WTC11 (cell line): Measurements from ENCODE around the gene CARS1. TPM values are rescaled to one million over a fixed set of nuclear protein-coding genes. Genes with fewer than 3 reads are reported as not detected.

Source experiments
- ATAC-seq: fragments of 200-7000 bp; cut with Tn5 transposase; 2 replicates; pipeline ENCODE4 v1.10.0; 2021; ENCODE audit warnings: mild to moderate bottlenecking, moderate library complexity
- CTCF ChIA-PET: fragments of 300-600 bp; sonication (Branson Sonifier 250); formaldehyde crosslinking; loops from one replicate; lab custom pipeline; 2021; ENCODE audit warnings: antibody characterized with exemption; lab: Charles Lee
- POLR2A ChIA-PET: fragments of 350-600 bp; sonication (Branson Sonifier 250); formaldehyde crosslinking; loops from one replicate; lab custom pipeline; 2021; ENCODE audit warnings: antibody characterized with exemption; lab: Charles Lee
- DNase-seq: peaks from one replicate; pipeline ENCODE4 v3.0.0; 2021; ENCODE audit warnings: low spot score
- H3K27ac Mint-ChIP-seq: 2 replicates; pipeline ENCODE4 v1.8.0; 2021; ENCODE audit warnings: mixed read lengths
- H3K27me3 Mint-ChIP-seq: 2 replicates; pipeline ENCODE4 v1.8.0; 2021; ENCODE audit warnings: low read depth, mild to moderate bottlenecking, moderate library complexity, mixed read lengths
- H3K36me3 Mint-ChIP-seq: 2 replicates; pipeline ENCODE4 v1.8.0; 2021; ENCODE audit warnings: mixed read lengths
- H3K4me1 Mint-ChIP-seq: 2 replicates; pipeline ENCODE4 v1.8.0; 2022; ENCODE audit warnings: mixed read lengths
- H3K4me3 Mint-ChIP-seq: 2 replicates; pipeline ENCODE4 v1.8.0; 2021; ENCODE audit warnings: mild to moderate bottlenecking, moderate library complexity, mixed read lengths
- H3K9me3 Mint-ChIP-seq: 2 replicates; pipeline ENCODE4 v1.8.0; 2021; ENCODE audit warnings: mixed read lengths
- CBFB ChIP-seq: sonication (generic); formaldehyde crosslinking; IDR thresholded peaks from 2 replicates; pipeline ENCODE4 v1.8.1; 2022; ENCODE audit warnings: mild to moderate bottlenecking, low read depth, missing genetic modification reagents
- CDX4 ChIP-seq: fragments of 250-450 bp; sonication (Bioruptor Pico); IDR thresholded peaks from 2 replicates; pipeline ENCODE4 v1.9.0; 2021; ENCODE audit warnings: moderate library complexity, mild to moderate bottlenecking, inconsistent platforms, borderline replicate concordance
- E2F4 ChIP-seq: sonication (generic); formaldehyde crosslinking; IDR thresholded peaks from 2 replicates; pipeline ENCODE4 v1.8.1; 2022; ENCODE audit warnings: low read depth, mild to moderate bottlenecking, moderate library complexity, missing genetic modification reagents, borderline replicate concordance
- ELF4 ChIP-seq: sonication (generic); formaldehyde crosslinking; IDR thresholded peaks from 2 replicates; pipeline ENCODE4 v1.8.1; 2022; ENCODE audit warnings: low read depth, mild to moderate bottlenecking, moderate library complexity, missing genetic modification reagents
- ETV6 ChIP-seq: sonication (generic); formaldehyde crosslinking; IDR thresholded peaks from 2 replicates; pipeline ENCODE4 v1.8.1; 2022; ENCODE audit warnings: mild to moderate bottlenecking, missing genetic modification reagents
- GTF2I ChIP-seq: fragments of 250-450 bp; sonication (Bioruptor Pico); conservative IDR thresholded peaks from 2 replicates; pipeline ENCODE4 v1.4.0; 2021; ENCODE audit warnings: mild to moderate bottlenecking
- HMGXB4 ChIP-seq: sonication (generic); formaldehyde crosslinking; IDR thresholded peaks from 2 replicates; pipeline ENCODE4 v1.8.1; 2023; ENCODE audit warnings: mild to moderate bottlenecking, moderate library complexity, missing genetic modification reagents
- JUN ChIP-seq: sonication (generic); formaldehyde crosslinking; IDR thresholded peaks from 2 replicates; pipeline ENCODE4 v1.8.0; 2023; ENCODE audit warnings: mild to moderate bottlenecking, missing genetic modification reagents
- MYBL2 ChIP-seq: sonication (generic); formaldehyde crosslinking; IDR thresholded peaks from 2 replicates; pipeline ENCODE4 v1.8.1; 2023; ENCODE audit warnings: mild to moderate bottlenecking, moderate library complexity, missing genetic modification reagents
- NR1H2 ChIP-seq: sonication (generic); formaldehyde crosslinking; IDR thresholded peaks from 2 replicates; pipeline ENCODE4 v1.9.0; 2021; ENCODE audit warnings: mild to moderate bottlenecking, moderate library complexity, missing genetic modification reagents
- RELA ChIP-seq: sonication (generic); formaldehyde crosslinking; IDR thresholded peaks from 2 replicates; pipeline ENCODE4 v1.8.1; 2022; ENCODE audit warnings: missing genetic modification reagents, mild to moderate bottlenecking, borderline replicate concordance
- SOX15 ChIP-seq: fragments of 250-450 bp; sonication (Bioruptor Pico); IDR thresholded peaks from 2 replicates; pipeline ENCODE4 v1.9.0; 2021; ENCODE audit warnings: mild to moderate bottlenecking
- TEAD4 ChIP-seq: sonication (generic); formaldehyde crosslinking; IDR thresholded peaks from 2 replicates; pipeline ENCODE4 v1.8.0; 2022; ENCODE audit warnings: mild to moderate bottlenecking, missing genetic modification reagents
- ZNF281 ChIP-seq: sonication (generic); formaldehyde crosslinking; IDR thresholded peaks from 2 replicates; pipeline ENCODE4 v1.8.0; 2023; ENCODE audit warnings: mild to moderate bottlenecking, missing genetic modification reagents
- ZNF416 ChIP-seq: fragments of 250-450 bp; sonication (Bioruptor Pico); IDR thresholded peaks from 2 replicates; pipeline ENCODE4 v1.9.0; 2021; ENCODE audit warnings: mild to moderate bottlenecking, inconsistent platforms
- total RNA-seq: library from RNA; stranded (reverse); gene quantifications from 3 replicates; pipeline ENCODE4 v1.2.3, GENCODE V29; 2021
- TF ChIP-seq, protein P1 (sequence below): sonication (generic); formaldehyde crosslinking; IDR thresholded peaks from 2 replicates; pipeline ENCODE4 v1.8.1; 2023; ENCODE audit warnings: mild to moderate bottlenecking, missing genetic modification reagents, moderate library complexity
- TF ChIP-seq, protein P2 (sequence below): fragments of 250-450 bp; sonication (Bioruptor Pico); IDR thresholded peaks from 2 replicates; pipeline ENCODE4 v2.1.2; 2022; ENCODE audit warnings: mild to moderate bottlenecking, moderate library complexity
- TF ChIP-seq, protein P3 (sequence below): sonication (generic); formaldehyde crosslinking; IDR thresholded peaks from 2 replicates; pipeline ENCODE4 v1.8.1; 2022; ENCODE audit warnings: low read depth, missing genetic modification reagents, borderline replicate concordance

The CARS1 gene
- total RNA-seq, 1 experiment from 2014 or later: 92.0 TPM

DNA sequence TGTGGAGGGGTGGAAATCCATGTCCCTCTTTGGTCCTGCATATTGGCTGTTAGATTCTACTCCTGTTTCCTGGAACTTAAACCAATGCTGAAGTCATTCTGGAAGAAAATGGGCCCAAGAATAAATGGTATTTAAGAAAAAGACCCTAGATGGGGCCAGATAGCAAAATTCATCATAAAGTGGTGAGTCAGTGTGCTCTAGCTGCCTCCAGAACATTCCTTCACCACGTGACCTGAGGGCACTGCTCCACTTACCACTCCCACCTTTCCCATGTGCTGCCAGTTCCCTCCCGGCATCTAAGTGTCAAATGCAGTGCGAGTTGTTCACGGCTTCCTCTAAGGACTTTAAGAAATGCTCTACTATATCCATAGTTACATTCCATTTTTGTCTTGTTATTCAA, 34.2 kb downstream of the CARS1 start (continued):
- TF ChIP-seq E2F4 (CRISPR knock-in tag) (no peak), CBFB (no peak)

DNA sequence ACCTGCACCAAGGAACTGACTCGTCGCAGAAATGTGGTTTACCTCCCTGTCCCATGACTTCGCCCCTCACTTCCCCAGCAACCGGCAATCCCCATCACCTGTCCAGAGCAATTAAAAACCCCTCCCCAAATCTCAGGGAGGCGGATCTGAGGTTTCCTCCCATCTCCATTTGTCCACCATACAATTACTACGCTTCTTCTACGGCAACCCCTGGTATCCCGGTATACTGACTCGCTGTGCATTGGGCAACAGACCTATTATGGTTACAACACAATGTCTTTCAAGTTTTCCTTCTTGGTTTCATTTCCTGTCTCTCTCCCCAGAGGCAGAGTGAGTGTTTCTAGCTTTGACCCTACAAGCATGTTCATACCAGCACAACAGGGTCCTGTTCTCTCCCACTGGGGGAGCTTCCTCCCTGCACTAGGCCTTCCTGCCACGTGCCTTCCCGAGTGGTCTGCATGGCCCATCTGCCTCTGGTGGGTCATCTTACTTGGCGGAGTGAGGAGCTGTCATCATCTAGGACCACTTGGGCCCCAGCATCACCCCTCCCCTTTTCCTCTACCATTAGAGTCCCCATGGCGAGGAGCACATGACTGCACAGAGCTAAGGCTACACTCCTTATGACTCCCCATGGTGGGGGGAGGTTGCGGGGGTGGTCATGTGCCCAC, 34.8 kb downstream of the CARS1 start:
- ATAC-seq (no peak; the same call in 1 of the 2 replicates), DNase-seq (no peak)
- H3K27me3 Mint-ChIP-seq: no peaks in the 10 kb centered on the region
- POLR2A ChIA-PET: interaction anchor here (1.1 kb wide), 1 partner anchor 21 kb away, joined by 3 read pairs; no protein-coding TSS in a partner anchor
- H3K4me1 Mint-ChIP-seq: peaks cover 6% of the 10 kb centered on the region; the same call in 1 of the 2 replicates
- peak overlapping the region; percentile 22; the same call in 1 of the 2 replicates for H3K27ac Mint-ChIP-seq
- TF ChIP-seq, protein P1, sequence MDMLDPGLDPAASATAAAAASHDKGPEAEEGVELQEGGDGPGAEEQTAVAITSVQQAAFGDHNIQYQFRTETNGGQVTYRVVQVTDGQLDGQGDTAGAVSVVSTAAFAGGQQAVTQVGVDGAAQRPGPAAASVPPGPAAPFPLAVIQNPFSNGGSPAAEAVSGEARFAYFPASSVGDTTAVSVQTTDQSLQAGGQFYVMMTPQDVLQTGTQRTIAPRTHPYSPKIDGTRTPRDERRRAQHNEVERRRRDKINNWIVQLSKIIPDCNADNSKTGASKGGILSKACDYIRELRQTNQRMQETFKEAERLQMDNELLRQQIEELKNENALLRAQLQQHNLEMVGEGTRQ (CRISPR knock-in tag): 0 out of 2 replicates have a peak, but pooled peaks have one; percentile 22
- TF ChIP-seq ELF4: no peak
- TF ChIP-seq, all 79 proteins: peak for 1
- Mint-ChIP-seq H3K36me3 (peaks cover 51% of the 10 kb centered on the region), H3K4me3 (no peak overlapping the region), H3K9me3 (no peaks in the 10 kb centered on the region)
- CTCF ChIA-PET: interaction anchor here (0.5 to 3.2 kb wide), 4 partner anchors 15 to 144 kb away, joined by 3 to 15 read pairs (median 4); no protein-coding TSS in a partner anchor

- ChIA-PET CTCF (interaction anchor here (0.6 to 3.2 kb wide), 23 partner anchors 12 to 388 kb away, joined by 3 to 15 read pairs (median 4); partner anchors contain the start of genes NAP1L4 and PHLDA2), POLR2A (no interaction called here)
- peaks cover 50% of the 10 kb centered on the region for H3K36me3 Mint-ChIP-seq
- H3K27me3 Mint-ChIP-seq: no peaks in the 10 kb centered on the region
- TF ChIP-seq TEAD4 (CRISPR knock-in tag) (no peak), ETV6 (CRISPR knock-in tag) (no peak)
- TF ChIP-seq, protein P2, sequence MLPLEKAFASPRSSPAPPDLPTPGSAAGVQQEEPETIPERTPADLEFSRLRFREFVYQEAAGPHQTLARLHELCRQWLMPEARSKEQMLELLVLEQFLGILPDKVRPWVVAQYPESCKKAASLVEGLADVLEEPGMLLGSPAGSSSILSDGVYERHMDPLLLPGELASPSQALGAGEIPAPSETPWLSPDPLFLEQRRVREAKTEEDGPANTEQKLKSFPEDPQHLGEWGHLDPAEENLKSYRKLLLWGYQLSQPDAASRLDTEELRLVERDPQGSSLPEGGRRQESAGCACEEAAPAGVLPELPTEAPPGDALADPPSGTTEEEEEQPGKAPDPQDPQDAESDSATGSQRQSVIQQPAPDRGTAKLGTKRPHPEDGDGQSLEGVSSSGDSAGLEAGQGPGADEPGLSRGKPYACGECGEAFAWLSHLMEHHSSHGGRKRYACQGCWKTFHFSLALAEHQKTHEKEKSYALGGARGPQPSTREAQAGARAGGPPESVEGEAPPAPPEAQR (CRISPR knock-in tag): no peak
- ATAC-seq (peak; percentile 93), DNase-seq (peak; percentile 48)
- H3K9me3 Mint-ChIP-seq: no peaks in the 10 kb centered on the region
- no peak overlapping the region for H3K27ac Mint-ChIP-seq
- peaks cover 6% of the 10 kb centered on the region; the same call in 1 of the 2 replicates for H3K4me1 Mint-ChIP-seq
- no peak overlapping the region for H3K4me3 Mint-ChIP-seq
Observed at GRCh38 chr11:3021125-3021524, 36.1 kb downstream of the CARS1 start.

- ChIA-PET CTCF (no interaction called here), POLR2A (no interaction called here)
- no peaks in the 10 kb centered on the region for H3K9me3 Mint-ChIP-seq
- TF ChIP-seq ELF4 (no peak), CDX4 (CRISPR knock-in tag) (no peak), SOX15 (CRISPR knock-in tag) (no peak), JUN (CRISPR knock-in tag) (no peak), MYBL2 (no peak), ZNF281 (CRISPR knock-in tag) (no peak), NR1H2 (CRISPR knock-in tag) (no peak), ZNF416 (CRISPR knock-in tag) (no peak), GTF2I (no peak), RELA (no peak), HMGXB4 (no peak)
- TF ChIP-seq, protein P3, sequence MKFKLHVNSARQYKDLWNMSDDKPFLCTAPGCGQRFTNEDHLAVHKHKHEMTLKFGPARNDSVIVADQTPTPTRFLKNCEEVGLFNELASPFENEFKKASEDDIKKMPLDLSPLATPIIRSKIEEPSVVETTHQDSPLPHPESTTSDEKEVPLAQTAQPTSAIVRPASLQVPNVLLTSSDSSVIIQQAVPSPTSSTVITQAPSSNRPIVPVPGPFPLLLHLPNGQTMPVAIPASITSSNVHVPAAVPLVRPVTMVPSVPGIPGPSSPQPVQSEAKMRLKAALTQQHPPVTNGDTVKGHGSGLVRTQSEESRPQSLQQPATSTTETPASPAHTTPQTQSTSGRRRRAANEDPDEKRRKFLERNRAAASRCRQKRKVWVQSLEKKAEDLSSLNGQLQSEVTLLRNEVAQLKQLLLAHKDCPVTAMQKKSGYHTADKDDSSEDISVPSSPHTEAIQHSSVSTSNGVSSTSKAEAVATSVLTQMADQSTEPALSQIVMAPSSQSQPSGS (CRISPR knock-in tag): no peak
Observed at GRCh38 chr11:3020011-3020410, 37.2 kb downstream of the CARS1 start.

More at GRCh38 chr11:3020011-3020410, 37.2 kb downstream of the CARS1 start:
- DNase-seq (no peak), ATAC-seq (no peak)
- Mint-ChIP-seq H3K4me1 (peaks cover 6% of the 10 kb centered on the region; the same call in 1 of the 2 replicates), H3K27me3 (no peaks in the 10 kb centered on the region), H3K4me3 (no peak overlapping the region), H3K27ac (no peak overlapping the region), H3K36me3 (peaks cover 51% of the 10 kb centered on the region)
